ENCODE measurements around the gene TRIM71.
A peak's percentile ranks its signal among the peaks of the same experiment; 100 is the strongest.

TRIM71 gene

DNA sequence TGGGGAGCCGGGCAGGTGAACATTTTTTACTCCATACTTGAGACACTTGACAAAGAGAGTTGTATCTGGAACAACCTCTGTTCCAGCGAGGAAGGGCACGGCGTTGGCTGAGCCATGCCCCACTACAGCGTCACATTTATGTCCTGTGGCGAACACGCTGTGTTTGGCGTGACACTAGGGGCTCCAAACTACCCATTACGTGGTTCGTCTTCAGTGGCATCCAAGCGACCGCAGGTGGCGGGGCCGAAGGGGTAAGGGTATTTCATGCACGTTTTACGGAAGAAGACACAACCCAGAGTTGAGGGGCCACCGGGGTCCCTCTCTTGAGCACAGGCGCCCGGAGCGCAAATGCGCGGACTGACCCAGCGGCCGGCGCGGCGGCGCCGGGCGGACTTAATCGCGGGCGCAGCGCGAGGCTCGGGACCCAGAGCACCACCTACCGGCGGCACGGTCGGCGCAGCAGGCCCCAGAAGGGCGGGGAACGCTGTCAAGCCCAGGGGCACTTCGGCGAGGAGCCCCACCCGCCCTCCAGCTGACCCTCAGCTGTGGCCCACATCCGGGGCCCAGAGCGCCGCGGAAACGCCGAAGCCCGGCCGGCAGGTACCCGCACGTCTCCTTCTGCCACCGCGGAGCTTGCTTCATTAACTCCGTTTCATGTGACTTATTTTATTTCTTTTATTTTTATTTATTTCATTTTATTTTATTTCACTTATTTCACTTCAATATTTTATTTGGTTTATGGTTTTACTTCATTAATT, 36.4 kb upstream of the TRIM71 start:
- TF ChIP-seq FOXP2 (optimal IDR thresholded peaks at IDR 0.05; ENCODE audit: borderline replicate concordance, extremely low read depth, extremely low read length, insufficient read depth) (peak; percentile 81), REST (IDR thresholded peaks at IDR 0.05; ENCODE audit: insufficient read depth in 1 of 2, low read depth in 2 of 2, low read length in 2 of 2) (no peak)

- TF ChIP-seq SIN3A (IDR thresholded peaks at IDR 0.05; ENCODE audit: borderline replicate concordance, insufficient read depth, low read length) (no peak), REST (IDR thresholded peaks at IDR 0.05; ENCODE audit: insufficient read depth in 1 of 2, low read depth in 2 of 2, low read length in 2 of 2) (no peak), FOXP2 (optimal IDR thresholded peaks at IDR 0.05; ENCODE audit: borderline replicate concordance, extremely low read depth, extremely low read length, insufficient read depth) (no peak), POLR2AphosphoS5 (IDR thresholded peaks at IDR 0.05; ENCODE audit: low read depth, low read length) (no peak), TAF1 (IDR thresholded peaks at IDR 0.05; ENCODE audit: borderline replicate concordance, insufficient read depth, low read length) (no peak)
Observed at GRCh38 chr3:32782407-32782806, 35.4 kb upstream of the TRIM71 start.

DNA sequence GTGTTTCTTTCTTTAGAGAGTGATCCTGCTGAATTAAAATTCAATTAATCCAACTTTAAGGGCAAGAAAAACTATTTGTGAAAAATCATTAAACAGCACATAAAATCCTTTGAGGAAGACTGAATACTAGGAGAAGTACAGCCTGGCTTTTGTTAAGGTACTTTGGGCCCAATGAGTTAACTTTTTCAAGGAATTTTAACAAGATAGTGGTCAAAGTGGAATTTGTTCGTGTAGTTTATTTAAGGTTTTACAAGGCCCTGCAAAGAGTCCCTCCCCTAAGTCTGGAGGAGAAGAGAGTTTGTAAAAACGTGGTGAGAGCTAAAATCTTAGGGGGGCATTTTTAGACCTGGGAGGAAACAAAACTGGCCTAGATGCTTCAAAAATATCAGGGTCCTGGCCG, 26.0 kb upstream of the TRIM71 start:
- TF ChIP-seq POLR2AphosphoS5 (IDR thresholded peaks at IDR 0.05; ENCODE audit: low read depth, low read length) (no peak), FOXP2 (optimal IDR thresholded peaks at IDR 0.05; ENCODE audit: borderline replicate concordance, extremely low read depth, extremely low read length, insufficient read depth) (no peak), SIN3A (IDR thresholded peaks at IDR 0.05; ENCODE audit: borderline replicate concordance, insufficient read depth, low read length) (no peak), TAF1 (IDR thresholded peaks at IDR 0.05; ENCODE audit: borderline replicate concordance, insufficient read depth, low read length) (no peak), REST (IDR thresholded peaks at IDR 0.05; ENCODE audit: insufficient read depth in 1 of 2, low read depth in 2 of 2, low read length in 2 of 2) (no peak)

GRCh38 chr3:32794487-32795308, 23.1 kb upstream of the TRIM71 start:
- TF ChIP-seq TAF1 (IDR thresholded peaks at IDR 0.05; ENCODE audit: borderline replicate concordance, insufficient read depth, low read length) (no peak), SIN3A (IDR thresholded peaks at IDR 0.05; ENCODE audit: borderline replicate concordance, insufficient read depth, low read length) (no peak), POLR2AphosphoS5 (IDR thresholded peaks at IDR 0.05; ENCODE audit: low read depth, low read length) (no peak), FOXP2 (optimal IDR thresholded peaks at IDR 0.05; ENCODE audit: borderline replicate concordance, extremely low read depth, extremely low read length, insufficient read depth) (no peak), REST (IDR thresholded peaks at IDR 0.05; ENCODE audit: insufficient read depth in 1 of 2, low read depth in 2 of 2, low read length in 2 of 2) (no peak)

All from PFSK-1 (cell line).